Measurements from ENCODE around the gene EVI2B. TPM values are rescaled to one million over a fixed set of nuclear protein-coding genes. Genes with fewer than 3 reads are reported as not detected.

EVI2B gene
- total RNA-seq, 1 donor from 2014 or later = not detected

DNA sequence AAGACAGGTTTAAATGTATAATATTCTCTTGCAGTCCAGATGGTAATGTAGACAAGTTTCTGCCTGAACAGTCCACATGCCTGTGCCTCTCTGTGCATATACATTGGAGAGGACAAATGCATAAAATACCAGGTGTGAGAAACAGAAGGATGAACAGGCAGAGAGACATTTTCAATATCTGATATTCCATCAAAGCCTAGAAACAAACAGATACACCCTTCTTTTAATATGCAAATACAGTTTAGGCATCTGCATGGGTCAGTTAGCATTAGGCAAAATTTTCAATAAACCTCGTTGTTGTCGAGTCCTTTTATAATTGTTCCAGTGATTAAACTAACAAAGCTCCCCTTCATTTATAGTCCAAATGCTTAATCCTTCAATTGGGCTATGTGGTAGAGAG is 17.7 kb downstream of the EVI2B start:
- no peaks in the 10 kb centered on the region for H3K9me3 Mint-ChIP-seq (ENCODE audit: unreplicated experiment)
- H3K4me3 Mint-ChIP-seq (ENCODE audit: unreplicated experiment) = no peak overlapping the region
- TF ChIP-seq, protein P1, sequence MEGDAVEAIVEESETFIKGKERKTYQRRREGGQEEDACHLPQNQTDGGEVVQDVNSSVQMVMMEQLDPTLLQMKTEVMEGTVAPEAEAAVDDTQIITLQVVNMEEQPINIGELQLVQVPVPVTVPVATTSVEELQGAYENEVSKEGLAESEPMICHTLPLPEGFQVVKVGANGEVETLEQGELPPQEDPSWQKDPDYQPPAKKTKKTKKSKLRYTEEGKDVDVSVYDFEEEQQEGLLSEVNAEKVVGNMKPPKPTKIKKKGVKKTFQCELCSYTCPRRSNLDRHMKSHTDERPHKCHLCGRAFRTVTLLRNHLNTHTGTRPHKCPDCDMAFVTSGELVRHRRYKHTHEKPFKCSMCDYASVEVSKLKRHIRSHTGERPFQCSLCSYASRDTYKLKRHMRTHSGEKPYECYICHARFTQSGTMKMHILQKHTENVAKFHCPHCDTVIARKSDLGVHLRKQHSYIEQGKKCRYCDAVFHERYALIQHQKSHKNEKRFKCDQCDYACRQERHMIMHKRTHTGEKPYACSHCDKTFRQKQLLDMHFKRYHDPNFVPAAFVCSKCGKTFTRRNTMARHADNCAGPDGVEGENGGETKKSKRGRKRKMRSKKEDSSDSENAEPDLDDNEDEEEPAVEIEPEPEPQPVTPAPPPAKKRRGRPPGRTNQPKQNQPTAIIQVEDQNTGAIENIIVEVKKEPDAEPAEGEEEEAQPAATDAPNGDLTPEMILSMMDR (IDR thresholded peaks at IDR 0.05) = no peak

DNA sequence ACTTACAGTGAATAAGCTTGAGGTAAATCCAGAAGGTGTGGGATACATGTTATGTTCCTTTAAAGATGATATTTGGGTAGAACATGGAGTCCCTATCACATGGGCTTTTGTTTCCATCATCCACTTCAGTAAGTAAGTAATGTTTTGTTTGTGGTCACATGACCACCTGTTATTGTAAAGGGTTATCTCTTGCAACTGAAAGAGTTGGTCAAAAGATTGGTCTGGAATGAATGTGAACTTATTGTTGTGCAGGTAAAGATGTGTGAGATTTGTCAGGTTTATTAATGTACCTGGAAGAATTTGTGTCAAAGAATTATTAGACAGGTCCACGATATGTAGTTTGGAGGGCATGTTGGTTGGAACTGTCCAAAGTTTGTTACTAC is 18.4 kb downstream of the EVI2B start:
- no peak overlapping the region for H3K27ac Mint-ChIP-seq (ENCODE audit: unreplicated experiment)
- H3K4me3 Mint-ChIP-seq (ENCODE audit: unreplicated experiment) = no peak overlapping the region
- no peak for DNase-seq (ENCODE audit: extremely low spot score, unreplicated experiment)
- peaks cover 10% of the 10 kb centered on the region for H3K36me3 Mint-ChIP-seq (ENCODE audit: unreplicated experiment)
- H3K4me1 Mint-ChIP-seq (ENCODE audit: unreplicated experiment) = no peaks in the 10 kb centered on the region
- H3K27me3 Mint-ChIP-seq (ENCODE audit: unreplicated experiment) = no peaks in the 10 kb centered on the region
- TF ChIP-seq, protein P1 (IDR thresholded peaks at IDR 0.05) = no peak
- no peaks in the 10 kb centered on the region for H3K9me3 Mint-ChIP-seq (ENCODE audit: unreplicated experiment)

More for the DNA sequence above, 17.7 kb downstream of the EVI2B start:
- H3K4me1 Mint-ChIP-seq (ENCODE audit: unreplicated experiment) = no peaks in the 10 kb centered on the region
- H3K27me3 Mint-ChIP-seq (ENCODE audit: unreplicated experiment) = no peaks in the 10 kb centered on the region
- H3K36me3 Mint-ChIP-seq (ENCODE audit: unreplicated experiment) = peaks cover 8% of the 10 kb centered on the region
- DNase-seq (ENCODE audit: extremely low spot score, unreplicated experiment) = no peak
- H3K27ac Mint-ChIP-seq (ENCODE audit: unreplicated experiment) = no peak overlapping the region

DNA sequence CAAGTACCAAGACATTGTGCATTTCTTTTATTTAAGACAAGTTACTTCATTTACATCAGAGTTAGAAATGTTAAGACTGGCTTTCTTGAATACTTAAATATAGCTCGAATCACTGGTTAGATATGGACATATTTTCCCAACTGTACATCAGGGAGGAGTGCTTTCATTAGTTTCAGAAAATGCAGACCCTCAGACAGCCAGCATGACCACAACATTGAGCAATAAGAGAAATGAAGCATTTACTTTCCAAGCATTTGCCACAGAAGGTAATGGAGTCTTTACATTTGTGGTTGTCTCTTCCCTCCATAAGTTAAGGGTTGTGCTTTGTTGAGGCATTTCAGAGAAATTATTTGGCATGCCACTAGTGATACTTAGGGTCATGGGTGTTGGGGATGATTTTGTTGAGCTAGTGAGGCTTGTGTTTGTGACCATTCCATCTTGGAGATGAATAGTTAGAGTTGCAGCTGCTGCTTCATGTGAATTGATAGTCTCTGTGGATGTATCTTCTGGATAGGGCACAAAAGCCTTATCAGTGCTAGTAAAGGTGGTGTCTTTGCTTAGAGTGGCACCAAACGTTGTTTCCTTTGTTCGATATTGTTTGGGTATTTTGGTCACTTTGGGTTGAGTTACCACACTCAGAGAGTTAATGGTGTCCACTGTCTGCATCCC is 18.9 kb downstream of the EVI2B start:
- Mint-ChIP-seq H3K27ac (ENCODE audit: unreplicated experiment) (no peak overlapping the region), H3K4me1 (ENCODE audit: unreplicated experiment) (no peaks in the 10 kb centered on the region), H3K4me3 (ENCODE audit: unreplicated experiment) (no peak overlapping the region), H3K27me3 (ENCODE audit: unreplicated experiment) (no peaks in the 10 kb centered on the region), H3K36me3 (ENCODE audit: unreplicated experiment) (peaks cover 10% of the 10 kb centered on the region), H3K9me3 (ENCODE audit: unreplicated experiment) (no peaks in the 10 kb centered on the region)
- TF ChIP-seq, protein P1 (IDR thresholded peaks at IDR 0.05) = no peak
- DNase-seq (ENCODE audit: extremely low spot score, unreplicated experiment) = no peak

DNA sequence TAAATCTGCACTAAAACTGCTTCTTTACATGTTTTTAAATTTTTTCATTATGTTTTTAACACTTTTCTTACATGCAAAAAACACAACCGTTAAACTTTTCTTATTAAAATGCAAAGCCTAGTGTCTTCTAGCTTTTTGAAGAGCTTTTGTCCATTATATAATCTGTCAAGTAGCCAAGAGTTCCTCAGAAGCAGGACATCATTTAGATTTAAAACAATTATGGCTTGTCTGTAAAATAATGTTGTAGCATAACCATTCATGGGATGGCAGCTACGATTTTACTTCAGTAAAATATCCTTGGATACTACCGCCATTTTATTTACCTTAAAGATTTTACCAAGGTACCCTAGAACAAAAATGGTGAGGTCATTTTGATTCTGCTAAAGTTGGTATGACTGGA is 19.6 kb downstream of the EVI2B start:
- no peak overlapping the region for H3K27ac Mint-ChIP-seq (ENCODE audit: unreplicated experiment)
- H3K4me3 Mint-ChIP-seq (ENCODE audit: unreplicated experiment) = no peak overlapping the region
- DNase-seq (ENCODE audit: extremely low spot score, unreplicated experiment) = no peak
- H3K9me3 Mint-ChIP-seq (ENCODE audit: unreplicated experiment) = no peaks in the 10 kb centered on the region
- TF ChIP-seq, protein P1 (IDR thresholded peaks at IDR 0.05) = no peak
- H3K27me3 Mint-ChIP-seq (ENCODE audit: unreplicated experiment) = no peaks in the 10 kb centered on the region
- H3K36me3 Mint-ChIP-seq (ENCODE audit: unreplicated experiment) = peaks cover 10% of the 10 kb centered on the region
- peaks cover 3% of the 10 kb centered on the region for H3K4me1 Mint-ChIP-seq (ENCODE audit: unreplicated experiment)

DNA sequence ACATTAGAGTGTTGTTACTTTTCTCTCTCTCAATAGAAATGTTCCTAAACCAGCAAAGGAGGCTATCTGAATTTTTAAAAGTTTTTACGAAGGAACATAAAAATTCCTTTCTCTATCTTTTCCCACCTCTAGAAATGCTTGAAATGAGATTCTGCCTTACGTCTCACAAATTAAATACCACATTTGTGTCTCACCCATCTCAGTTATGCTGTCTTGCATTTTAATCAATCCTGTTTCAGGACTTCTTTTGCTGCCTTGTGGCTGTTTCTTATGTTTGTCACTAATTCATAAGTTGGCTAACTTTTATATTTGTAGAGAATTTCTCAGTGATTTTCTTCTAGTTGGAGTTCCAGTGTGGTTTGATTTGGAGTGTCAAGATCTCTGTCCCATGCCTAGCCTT is 20.3 kb downstream of the EVI2B start:
- TF ChIP-seq, protein P1 (IDR thresholded peaks at IDR 0.05) = no peak
- no peaks in the 10 kb centered on the region for H3K9me3 Mint-ChIP-seq (ENCODE audit: unreplicated experiment)
- no peak overlapping the region for H3K27ac Mint-ChIP-seq (ENCODE audit: unreplicated experiment)
- no peak for DNase-seq (ENCODE audit: extremely low spot score, unreplicated experiment)
- no peak overlapping the region for H3K4me3 Mint-ChIP-seq (ENCODE audit: unreplicated experiment)
- no peaks in the 10 kb centered on the region for H3K27me3 Mint-ChIP-seq (ENCODE audit: unreplicated experiment)
- H3K4me1 Mint-ChIP-seq (ENCODE audit: unreplicated experiment) = peaks cover 8% of the 10 kb centered on the region
- H3K36me3 Mint-ChIP-seq (ENCODE audit: unreplicated experiment) = peaks cover 10% of the 10 kb centered on the region
